GM18507 (cell line): ENCODE measurements around the gene DENND2D.

ENCODE experiments used
- DNase-seq: peaks from one replicate; pipeline ENCODE4 v3.0.0; 2011; ENCODE audit warnings: low read depth; ENCODE audit not compliant: insufficient read length; ENCODE audit errors: extremely low spot score
- FAIRE-seq: peaks from 2 replicates; lab custom pipeline; 2011; peaks lifted over from hg19 to GRCh38; lab: Jason Lieb, UNC

DENND2D gene, protein sequence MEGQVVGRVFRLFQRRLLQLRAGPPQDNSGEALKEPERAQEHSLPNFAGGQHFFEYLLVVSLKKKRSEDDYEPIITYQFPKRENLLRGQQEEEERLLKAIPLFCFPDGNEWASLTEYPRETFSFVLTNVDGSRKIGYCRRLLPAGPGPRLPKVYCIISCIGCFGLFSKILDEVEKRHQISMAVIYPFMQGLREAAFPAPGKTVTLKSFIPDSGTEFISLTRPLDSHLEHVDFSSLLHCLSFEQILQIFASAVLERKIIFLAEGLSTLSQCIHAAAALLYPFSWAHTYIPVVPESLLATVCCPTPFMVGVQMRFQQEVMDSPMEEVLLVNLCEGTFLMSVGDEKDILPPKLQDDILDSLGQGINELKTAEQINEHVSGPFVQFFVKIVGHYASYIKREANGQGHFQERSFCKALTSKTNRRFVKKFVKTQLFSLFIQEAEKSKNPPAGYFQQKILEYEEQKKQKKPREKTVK

DNA sequence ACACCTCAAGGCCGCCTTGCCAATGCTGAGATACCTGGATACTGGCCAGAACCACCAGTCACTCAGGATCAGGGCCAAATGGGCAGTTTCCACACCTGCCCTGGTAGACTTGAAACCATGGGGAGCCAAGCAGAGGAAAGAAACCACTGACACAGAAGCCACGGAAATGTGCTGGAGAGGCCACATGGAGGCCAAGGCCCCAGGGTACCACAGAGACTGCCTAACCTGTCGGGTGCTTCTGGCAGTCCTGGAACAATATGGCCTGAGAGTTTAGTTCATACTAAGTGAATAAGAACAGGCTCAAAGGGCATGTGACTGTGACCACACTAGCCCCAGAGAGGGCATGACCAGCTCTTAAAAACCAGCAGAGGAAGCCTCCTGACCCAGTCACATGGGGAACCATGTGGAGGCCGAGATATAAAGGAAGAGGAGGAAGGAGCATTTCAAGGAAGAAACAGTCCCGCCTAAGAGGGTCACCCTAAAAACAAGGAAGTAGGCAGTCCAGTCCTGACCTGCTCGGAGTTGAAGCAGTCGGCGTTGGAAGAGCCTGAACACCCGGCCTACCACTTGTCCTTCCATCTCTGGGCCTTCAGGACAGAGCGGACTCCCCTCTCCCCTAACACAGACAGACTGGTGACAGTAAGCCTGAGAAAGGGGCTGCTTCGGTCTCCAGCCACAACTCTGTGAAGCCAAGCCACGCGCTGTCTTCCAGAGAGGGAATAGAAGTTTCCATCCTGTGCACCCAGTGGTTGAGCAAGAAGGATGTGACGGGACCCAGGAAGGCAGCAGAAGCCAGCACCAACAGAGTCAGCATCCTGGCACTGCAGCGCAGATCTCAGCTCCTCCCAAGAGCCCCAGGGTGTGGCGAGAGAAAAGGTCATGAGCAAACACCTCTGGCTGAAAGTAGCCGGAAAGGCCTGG, at the start of gene DENND2D:
TSS of gene DENND2D (minus strand) at position 766 of the 921 bp plus-strand sequence. CDS start at position 579, 187 bp downstream.
- no peak for DNase-seq
- FAIRE-seq: peak; percentile 59

DNA sequence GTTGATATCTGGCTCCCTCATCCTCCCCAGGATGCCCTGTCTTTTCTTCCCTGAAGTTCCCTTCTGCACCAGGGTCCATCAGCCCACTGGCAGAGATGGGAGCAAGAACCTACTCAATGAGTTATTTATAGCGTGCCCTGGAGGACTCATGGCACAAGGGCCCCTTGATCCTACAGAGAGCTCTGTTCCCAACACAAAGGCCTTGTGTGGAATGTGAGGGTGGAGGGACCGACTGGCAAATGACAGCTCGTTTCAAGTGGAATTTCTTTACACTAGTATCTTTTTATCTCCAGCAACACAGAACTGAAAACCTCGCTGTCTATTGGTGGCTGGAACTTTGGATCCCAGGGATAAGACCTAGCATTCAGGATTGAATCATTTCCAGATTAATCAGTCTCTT, 49.5 kb upstream of the DENND2D start:
- DNase-seq (no peak), FAIRE-seq (no peak)

DNA sequence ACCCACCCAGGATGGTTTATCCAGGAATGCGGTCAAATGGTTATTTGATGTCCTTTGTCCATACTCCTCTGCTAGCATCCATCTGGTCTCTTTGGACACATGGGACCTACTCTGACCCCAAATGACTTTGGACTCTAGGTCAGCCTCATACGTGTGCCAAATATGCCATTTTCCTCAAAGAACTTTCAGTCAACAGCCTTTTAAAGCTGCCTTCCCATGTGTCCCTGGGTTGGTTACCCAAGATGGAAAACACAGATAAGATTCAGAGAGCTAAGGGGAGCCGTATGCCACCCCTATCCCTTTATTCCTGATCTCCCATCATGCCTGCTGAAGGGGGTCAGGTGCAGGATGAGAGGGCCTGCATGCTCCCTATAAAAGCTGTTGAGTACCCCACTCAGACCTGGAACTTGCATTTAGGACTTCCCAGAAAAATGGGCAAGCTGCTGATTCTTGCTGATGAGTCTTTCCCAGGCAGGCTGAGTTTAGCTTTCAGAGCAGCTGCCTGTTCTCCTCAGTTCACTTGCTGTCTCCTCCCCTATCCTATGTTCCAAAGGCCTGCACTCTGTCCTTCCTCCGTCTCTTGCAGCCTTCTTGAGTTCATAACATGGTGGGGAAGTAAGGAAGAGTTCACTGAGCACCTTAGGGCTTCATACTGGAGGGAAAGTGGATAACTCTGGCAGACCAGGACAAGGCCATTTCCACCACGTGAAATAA, 46.8 kb upstream of the DENND2D start:
- DNase-seq: no peak
- FAIRE-seq: no peak

DNA sequence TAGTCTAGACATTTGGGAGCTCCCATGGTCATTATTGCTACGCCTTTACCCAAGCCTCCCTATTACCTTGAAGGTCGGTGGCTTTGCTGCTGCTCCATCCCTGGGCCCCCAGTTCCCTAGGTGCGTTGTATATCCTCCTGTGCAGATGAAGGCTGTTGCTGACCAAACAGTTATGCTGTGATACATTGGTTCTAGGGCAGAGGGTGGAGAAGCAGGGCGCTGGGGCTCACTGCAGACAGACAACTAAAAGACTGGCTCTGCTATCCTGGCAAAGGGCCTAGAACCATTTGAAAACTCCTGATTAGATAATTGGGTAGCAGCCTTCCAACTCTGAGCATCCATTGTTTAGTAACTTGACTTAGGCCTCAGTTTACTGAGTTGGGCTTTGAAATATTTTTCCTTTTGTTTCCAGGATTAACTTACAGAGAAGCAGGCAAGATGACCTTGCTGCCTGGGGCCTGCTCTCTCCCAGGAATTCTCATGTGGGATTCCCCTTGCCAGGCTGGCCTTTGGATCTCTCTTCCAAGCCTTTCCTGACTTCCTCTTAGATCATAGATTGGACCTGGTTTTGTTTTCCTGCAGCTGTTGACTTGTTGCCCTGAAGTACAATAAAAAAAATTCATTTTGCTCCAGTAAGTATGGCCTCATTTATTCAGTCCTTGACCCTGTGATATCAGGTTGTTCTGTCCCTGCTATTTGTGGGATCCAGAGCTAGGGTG, 42.5 kb upstream of the DENND2D start:
- FAIRE-seq (no peak), DNase-seq (no peak)

DNA sequence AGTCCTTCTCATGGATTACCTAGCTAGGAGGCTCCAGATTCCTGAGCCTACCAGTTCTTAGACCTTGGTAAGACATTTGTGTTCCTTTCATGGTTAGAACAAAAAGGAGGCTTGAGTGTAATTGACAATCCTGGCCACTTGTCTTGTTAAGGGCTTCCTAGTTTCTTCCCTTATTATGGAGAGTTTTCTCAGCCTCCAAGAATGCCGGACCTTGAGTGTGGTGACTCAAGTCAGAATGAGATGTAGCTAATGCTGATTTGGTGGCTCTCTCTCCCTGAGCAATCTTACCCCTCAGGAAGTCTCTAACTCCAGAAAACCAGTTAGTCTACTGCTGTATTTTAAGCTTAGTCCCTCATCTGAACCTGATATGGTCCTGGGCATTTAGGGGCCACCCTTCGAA, 41.4 kb upstream of the DENND2D start:
- FAIRE-seq (no peak), DNase-seq (no peak)

DNA sequence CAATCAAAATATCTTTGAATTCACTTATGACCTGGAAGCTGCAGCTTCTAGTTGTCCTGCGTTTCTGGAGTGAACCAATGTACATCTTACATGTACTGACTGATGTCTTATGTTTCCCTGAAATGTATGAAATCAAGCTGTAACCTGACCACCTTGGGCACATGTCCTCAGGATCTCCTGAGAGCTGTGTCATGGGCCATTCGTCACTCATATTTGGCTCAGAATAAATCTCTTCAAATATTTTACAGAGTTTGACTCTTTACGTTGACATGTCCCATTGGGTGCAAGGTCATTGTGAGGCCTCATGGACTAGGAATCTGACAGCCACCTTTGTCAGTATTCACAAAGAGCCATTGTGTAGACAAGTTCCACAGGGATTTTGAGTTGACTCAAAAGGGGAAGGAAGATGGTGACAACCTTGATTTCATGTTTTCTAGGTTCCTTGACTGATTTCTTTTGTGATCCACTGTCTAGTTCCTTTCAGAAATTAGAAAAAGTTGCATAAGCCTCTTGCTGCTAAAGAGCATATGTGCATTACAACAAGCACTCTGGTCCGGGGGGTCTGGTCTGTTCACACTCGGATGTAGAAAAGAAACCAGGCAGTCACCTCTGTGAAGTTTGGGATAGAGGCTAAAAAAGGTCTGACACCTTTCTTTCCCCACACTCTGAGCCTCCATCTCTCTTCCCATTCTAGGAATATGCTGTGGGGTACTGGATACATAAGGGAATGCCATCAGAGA, 37.8 kb upstream of the DENND2D start:
- no peak for FAIRE-seq
- DNase-seq: no peak

DNA sequence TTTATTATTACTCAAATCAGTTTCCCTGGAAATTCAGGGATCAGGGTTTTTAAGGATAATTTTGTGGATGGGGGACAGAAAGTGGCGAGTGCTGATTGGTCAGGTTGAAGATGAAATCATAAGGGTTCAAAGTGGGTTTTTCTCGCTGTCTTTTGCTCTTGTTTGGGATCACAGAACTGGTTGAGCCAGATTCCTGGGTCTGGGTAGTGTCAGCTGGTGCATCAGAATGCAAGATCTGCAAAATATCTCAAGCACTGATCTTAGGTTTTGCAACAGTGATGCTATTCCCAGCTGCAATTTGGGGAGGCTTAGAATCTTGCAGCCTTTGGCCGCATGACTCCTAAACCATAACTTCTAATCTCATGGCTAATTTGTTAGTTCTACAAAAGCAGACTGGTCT, 36.4 kb upstream of the DENND2D start:
- DNase-seq: no peak
- FAIRE-seq: no peak

DNA sequence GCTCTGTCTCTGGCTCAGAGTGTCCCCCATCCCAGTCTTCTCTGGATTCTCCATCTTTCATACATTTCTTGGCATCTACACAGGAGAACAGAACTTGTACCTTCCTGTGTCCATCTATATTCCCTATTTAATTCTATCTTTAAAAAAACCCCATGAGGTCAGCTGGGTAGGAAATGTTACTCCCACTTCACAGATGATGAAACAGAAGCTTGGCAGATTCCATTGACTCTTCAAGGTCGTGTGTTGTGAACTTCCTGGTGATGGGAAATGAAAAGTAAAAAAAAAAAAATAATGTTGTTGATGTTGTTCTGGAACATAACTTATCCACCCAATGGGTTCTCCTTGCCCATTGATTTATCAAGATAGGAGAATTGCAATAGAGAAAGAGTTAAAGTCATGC, 35.9 kb upstream of the DENND2D start:
- no peak for FAIRE-seq
- DNase-seq: no peak

DNA sequence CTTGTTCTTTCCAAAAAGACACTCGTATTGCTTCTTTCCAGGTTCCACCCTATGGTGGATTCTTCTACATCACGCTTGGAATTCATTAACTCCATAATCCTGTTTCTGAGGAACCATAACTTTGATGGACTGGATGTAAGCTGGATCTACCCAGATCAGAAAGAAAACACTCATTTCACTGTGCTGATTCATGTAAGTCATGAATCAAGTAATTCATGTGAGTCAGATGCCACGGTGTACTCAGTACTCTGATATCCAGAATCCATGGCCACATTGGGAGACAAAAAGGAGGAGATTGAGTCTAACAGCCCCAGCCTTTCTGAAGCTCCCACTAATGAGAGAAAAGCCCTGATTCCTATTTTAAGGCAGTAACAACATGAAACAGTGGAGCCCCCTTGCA, 34.4 kb upstream of the DENND2D start:
- FAIRE-seq: no peak
- no peak for DNase-seq

DNA sequence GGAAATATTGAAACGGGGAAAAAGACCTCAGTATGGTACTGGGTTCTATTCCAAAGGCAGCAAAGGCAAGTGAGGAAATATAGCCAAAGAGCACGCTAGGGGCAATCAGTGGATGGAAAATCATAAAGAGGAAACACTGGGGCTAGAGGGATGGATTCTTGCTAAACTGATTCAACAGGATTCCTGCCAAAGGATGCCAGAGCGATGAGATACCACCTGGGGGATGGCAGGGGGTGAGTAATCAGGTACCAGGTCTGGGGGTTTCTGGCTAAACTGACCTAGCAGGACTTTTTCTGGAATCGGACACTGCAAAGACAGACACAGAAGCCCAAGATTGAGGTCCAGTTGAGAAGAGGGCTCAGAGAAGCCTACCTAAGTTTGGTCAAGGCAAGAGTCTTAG, 33.8 kb upstream of the DENND2D start:
- FAIRE-seq: no peak
- no peak for DNase-seq

DNA sequence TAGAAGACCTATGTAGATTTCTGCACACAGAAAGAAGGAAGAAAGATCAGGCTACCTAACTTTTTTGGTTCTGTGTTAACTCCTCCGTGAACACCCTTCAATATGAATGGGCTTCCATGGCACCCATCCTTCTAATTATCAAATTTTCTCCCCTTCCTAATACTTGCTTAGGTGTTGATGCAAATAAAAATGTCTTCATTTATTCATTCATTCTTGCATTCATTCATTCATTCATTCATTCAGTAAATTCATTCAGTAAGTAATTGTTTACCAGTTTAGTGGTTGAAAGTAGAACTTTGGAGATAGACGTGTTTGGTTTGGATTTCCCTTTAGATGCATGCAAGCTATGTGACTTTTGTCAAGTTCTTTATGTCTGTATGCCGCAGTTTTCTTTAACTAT, 31.7 kb upstream of the DENND2D start:
- FAIRE-seq (no peak), DNase-seq (no peak)

DNA sequence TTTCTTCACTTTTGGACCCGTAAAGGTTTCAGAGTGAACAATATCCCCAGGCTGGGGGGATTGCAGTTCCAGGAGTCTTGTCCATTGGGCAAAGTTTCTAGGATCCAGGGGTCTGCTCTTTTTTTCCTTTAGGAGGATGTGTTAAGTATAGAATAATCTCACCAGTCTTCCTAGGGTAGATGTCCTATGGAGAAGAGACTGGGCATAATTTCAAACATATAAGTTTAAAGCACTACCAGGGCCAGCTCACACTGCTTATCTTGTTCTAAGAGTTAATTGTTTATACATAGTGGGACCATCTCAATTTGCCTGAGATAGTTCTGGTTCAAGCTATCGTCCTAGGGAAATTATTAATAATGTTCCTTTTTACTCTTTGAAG, 28.3 kb upstream of the DENND2D start:
- FAIRE-seq (no peak), DNase-seq (no peak)

DNA sequence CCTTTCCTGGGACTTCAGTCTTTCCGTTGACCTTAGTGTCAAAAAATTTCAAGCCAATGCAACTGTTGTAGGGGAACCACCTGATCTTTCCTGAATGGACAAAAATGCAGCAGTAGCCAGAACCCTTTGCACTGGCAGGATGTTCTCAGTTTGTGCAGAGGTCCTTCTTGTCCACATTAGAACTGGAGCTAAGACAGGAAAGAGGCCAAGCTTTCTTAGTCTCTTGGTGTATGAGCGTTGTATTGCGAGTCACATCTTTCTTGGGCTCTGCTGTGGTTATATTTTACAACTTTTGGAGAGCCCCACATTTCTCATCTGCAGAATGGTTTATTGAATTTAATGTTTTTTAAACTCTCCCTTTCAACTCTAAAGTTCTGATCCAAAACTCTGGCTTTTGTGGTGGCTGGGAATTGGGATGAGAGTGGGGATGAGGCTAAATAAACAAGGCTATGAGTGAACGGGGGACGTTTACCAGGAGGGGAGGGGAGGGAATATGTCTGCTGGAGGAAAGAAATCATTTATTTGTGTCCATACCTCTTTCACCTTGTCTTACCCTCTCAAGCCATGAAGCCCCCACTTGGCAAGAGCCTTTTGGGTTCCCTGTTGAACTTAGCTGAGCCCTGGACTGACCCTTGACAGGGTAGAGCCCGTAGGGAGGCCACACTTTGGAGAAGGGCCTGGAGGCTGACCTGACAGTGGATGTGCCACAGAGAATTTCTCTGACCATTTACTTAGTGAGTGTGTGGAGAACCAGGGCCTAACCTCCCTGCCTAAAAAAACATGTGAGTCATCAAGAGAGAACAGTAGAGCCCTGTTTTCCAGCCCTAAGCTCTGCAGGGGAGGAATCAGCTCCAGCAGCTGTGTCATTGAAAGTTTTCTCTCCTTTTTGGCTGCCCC, 27.7 kb upstream of the DENND2D start:
- DNase-seq (no peak), FAIRE-seq (no peak)

DNA sequence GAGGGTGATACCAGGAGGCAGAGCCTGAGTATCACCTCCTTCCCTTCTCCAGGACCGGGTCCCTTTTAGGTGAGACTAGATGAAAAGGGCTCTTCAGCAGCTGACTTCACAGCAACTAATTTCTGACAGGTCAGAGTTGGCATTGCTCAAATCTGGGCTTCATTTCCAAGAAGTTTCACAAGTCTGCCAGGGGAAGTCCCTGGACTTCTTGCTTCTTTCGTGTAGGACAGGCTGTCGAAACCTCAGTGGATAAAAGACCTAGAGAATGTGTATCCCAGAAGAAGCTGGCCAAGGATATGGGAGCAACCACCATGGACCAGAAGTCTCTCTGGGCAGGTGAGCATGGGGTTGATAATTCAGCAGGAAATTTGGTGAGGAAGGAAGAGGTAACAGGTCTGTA, 27.0 kb upstream of the DENND2D start, which contains the start of gene CHI3L2:
TSS of gene CHI3L2 (plus strand) at position 280 of the 400 bp plus-strand sequence. CDS start at position 297, 17 bp downstream.
- FAIRE-seq (no peak), DNase-seq (no peak)

DNA sequence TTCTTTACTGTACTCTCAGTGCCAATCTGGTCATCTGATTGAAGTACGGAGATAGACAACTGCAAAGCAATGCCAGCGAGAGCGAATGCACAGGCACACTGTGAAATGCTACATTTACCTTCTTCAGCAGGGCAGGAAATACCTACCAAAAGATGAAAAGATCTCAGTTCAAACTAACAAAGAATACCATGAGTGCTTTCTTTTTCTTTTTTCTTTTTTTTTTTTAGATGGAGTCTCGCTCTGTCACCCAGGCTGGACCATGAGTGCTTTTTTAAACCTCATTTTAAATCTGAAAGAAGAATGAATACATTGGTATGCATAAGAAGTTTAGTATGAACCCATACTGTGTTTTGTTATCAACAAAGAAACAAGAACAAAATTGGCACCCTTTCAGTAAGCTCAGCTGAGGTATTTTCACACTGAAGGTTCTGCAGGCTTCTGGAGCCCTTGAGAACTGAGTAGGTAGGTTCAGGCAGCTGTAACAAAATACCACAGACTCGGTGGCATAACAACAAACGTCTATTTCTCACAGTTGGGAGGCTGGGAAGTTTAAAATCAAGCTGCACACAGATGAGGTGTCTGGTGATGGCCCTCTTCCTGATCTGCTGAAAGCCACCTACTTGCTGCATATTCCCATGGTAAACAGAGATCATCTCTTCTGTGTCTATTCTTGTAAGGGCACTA, 25.4 kb upstream of the DENND2D start:
- DNase-seq: no peak

DNA sequence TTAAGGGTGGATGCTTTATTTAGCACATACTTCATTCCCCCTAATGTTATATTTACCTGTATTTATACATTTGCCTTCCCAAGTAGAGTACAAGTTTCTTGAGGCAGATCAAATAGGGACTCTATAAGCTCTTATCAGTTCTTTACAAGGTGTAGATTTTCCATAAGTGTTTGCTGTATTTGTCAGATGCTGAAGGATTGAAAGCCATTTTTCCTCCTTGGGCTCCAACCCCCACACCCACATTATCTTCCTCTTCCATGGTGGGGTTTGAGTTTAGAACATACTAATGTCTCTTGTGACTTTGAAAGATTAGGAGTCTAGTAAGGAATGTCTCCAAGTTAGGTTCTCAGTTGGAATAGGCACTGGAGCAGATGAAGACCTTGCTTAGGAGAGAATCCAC, 24.6 kb upstream of the DENND2D start:
- DNase-seq: no peak
- no peak for FAIRE-seq

More for the DNA sequence above, 25.4 kb upstream of the DENND2D start:
- peak; percentile 44 for FAIRE-seq

DNA sequence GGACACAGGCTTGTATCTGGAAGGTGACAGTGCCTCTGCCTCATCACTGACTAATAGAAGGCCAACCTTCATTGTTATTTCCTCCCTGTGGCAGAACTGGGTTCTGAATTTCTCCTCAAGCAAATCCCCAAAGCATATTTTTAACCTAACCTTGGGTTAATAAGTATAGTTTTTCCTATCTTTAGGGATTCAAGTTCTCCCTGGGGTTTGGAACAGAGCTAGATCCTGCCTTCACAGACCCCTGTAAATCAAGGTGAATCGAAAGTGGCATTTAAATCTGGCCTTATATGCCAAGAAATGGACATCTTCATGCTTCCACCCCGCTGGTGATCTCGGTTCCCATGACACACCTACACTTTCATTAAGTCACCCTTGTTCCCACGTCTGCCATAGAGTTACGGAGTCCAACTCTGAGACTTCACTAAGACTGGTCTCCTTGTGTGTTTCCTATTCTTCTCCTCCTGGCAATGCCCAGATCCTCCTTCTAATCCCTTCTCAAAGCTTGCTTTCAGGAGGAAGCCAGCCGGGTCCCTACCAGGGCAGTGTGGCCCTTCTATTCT, 22.8 kb upstream of the DENND2D start:
- FAIRE-seq (no peak), DNase-seq (no peak)
